HepG2 (cell line): ENCODE results near the gene CHAF1A. TPM values are rescaled to one million over a fixed set of nuclear protein-coding genes. Genes with fewer than 3 reads are reported as not detected.

Source experiments
- CEBPG ChIP-seq: IDR thresholded peaks from 2 replicates; pipeline ENCODE4 v1.6.1; 2016
- CREB1 ChIP-seq, 2 experiments: fragments of 450-650 bp in 1 of 2; IDR thresholded peaks; 2 replicates each; pipeline ENCODE4 v1.6.1; 2016 to 2017; ENCODE audit warnings: control low read depth in 1 of 2, mild to moderate bottlenecking in 1 of 2, missing compliant biosample characterization in 1 of 2, missing genetic modification characterization in 1 of 2
- HINFP ChIP-seq: sonication (generic); formaldehyde crosslinking; IDR thresholded peaks from 2 replicates; pipeline ENCODE4 v1.4.0; 2020; ENCODE audit warnings: low read depth, mild to moderate bottlenecking, missing genetic modification reagents
- HNRNPH1 ChIP-seq: fragments of 200-400 bp; formaldehyde crosslinking; optimal IDR thresholded peaks from 2 replicates; pipeline ENCODE3; 2017; ENCODE audit warnings: mild to moderate bottlenecking, low read depth, low read length
- MBNL3 ChIP-seq: fragments of 250-450 bp; sonication (Bioruptor Pico); conservative IDR thresholded peaks from 2 replicates; pipeline ENCODE4 v1.8.0; 2022; ENCODE audit warnings: mild to moderate bottlenecking, inconsistent platforms
- MXD3 ChIP-seq: IDR thresholded peaks from 2 replicates; pipeline ENCODE4 v1.6.1; 2016; ENCODE audit warnings: mild to moderate bottlenecking, missing biosample characterization, missing genetic modification reagents
- PLRG1 ChIP-seq: fragments of 450-650 bp; conservative IDR thresholded peaks from 2 replicates; pipeline ENCODE4 v1.6.1; 2016
- ZNF124 ChIP-seq: sonication (generic); formaldehyde crosslinking; IDR thresholded peaks from 2 replicates; pipeline ENCODE4 v1.4.0; 2020; ENCODE audit warnings: missing genetic modification reagents
- ZNF205 ChIP-seq: IDR thresholded peaks from 2 replicates; pipeline ENCODE4 v1.6.1; 2018; ENCODE audit warnings: missing biosample characterization, missing genetic modification reagents
- ZNF292 ChIP-seq: sonication (generic); formaldehyde crosslinking; IDR thresholded peaks from 2 replicates; pipeline ENCODE4 v1.8.1; 2022; ENCODE audit warnings: mild to moderate bottlenecking, low read depth, missing genetic modification reagents, borderline replicate concordance
- ZNF331 ChIP-seq: sonication (generic); formaldehyde crosslinking; IDR thresholded peaks from 2 replicates; pipeline ENCODE4 v1.4.0; 2020; ENCODE audit warnings: missing genetic modification reagents
- ZNF709 ChIP-seq: sonication (generic); formaldehyde crosslinking; IDR thresholded peaks from 2 replicates; pipeline ENCODE4 v1.5.0; 2020; ENCODE audit warnings: mild to moderate bottlenecking, missing genetic modification reagents
- polyA plus RNA-seq, 8 experiments: library from polyadenylated mRNA; depleted of rRNA in 3 of 8; stranded (reverse) in 7 of 8; unstranded in 1 of 8; fragments of >200 nt; fragmentation: Illumina TruSeq in 4 of 8; extraction: Trizol in 4 of 8; gene quantifications; 2 replicates each; pipeline versions ENCODE4 v1.2.1 to v1.2.3, GENCODE V29; 2011 to 2016; ENCODE audit warnings: low read depth in 4 of 8, missing spikeins in 1 of 8, mixed read lengths in 1 of 8; ENCODE audit not compliant: insufficient read depth in 1 of 8
- total RNA-seq, 5 experiments: library from RNA; depleted of rRNA; stranded (reverse); fragments of >200 nt; fragmentation: Illumina TruSeq; extraction: Trizol; gene quantifications; 2 replicates each; pipeline ENCODE4 v1.2.3, GENCODE V29; 2016; ENCODE audit warnings: low read depth in 1 of 5
- TF ChIP-seq, protein P1 (sequence below): sonication (generic); formaldehyde crosslinking; IDR thresholded peaks from 2 replicates; pipeline ENCODE4 v1.4.0; 2020; ENCODE audit warnings: mild to moderate bottlenecking, low read depth, missing genetic modification reagents
- TF ChIP-seq, protein P2 (sequence below): sonication (generic); formaldehyde crosslinking; IDR thresholded peaks from 2 replicates; pipeline ENCODE4 v1.5.0; 2020; ENCODE audit warnings: mild to moderate bottlenecking, missing genetic modification reagents, borderline replicate concordance
- TF ChIP-seq, protein P3 (sequence below): sonication (generic); formaldehyde crosslinking; IDR thresholded peaks from 2 replicates; pipeline ENCODE4 v1.5.1; 2020; ENCODE audit warnings: missing genetic modification reagents, mild to moderate bottlenecking, borderline replicate concordance

CHAF1A gene
- total and polyA plus RNA-seq, 2 of the 13 experiments (the other 11 are each of a cell fraction or from before 2014, with no cell fraction given): 11.0 to 34.8 TPM

DNA sequence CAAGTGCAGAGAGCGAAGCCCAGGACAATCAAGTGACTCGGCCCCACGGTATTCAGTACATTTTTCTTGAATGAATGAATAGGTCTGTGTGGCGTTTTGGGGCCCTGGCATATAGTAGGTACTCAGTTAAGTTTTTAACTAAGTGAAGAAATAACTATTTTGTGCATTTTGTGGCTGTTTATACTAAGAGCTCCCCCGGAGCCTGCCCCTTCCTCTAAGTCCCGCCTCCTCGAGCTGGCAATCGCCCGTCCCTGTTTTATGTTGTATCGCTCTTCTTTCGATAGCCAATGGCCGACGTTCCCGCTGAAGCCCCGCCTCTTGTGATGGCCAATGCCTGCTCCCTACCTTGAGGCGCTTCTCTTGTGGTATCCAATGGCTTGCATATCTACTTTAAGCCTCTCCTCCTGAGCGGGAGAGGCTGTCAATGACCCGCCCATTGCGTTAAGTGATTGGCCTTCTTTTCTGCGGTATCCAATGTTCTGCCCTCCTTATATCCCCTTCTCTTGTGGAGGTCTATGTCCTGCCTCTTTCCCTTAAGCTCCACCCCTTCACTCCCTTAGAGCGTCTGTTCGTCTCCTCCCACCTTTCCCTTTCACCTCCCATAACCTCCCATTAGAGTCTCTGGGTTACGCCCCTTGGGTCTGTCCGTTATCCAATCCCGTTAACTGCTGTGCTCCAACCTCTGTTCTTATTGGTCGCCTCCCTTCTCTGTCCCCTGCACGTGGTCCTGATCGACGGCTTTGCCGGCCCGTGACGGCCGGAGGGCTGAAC is 69.1 kb downstream of the CHAF1A start (continued):
- no peak for TF ChIP-seq MXD3 (CRISPR knock-in tag)
- TF ChIP-seq ZNF331 (CRISPR knock-in tag): no peak
- TF ChIP-seq HNRNPH1: no peak
- TF ChIP-seq HINFP (CRISPR knock-in tag): no peak
- TF ChIP-seq ZNF124 (CRISPR knock-in tag): no peak
- TF ChIP-seq, protein P1, sequence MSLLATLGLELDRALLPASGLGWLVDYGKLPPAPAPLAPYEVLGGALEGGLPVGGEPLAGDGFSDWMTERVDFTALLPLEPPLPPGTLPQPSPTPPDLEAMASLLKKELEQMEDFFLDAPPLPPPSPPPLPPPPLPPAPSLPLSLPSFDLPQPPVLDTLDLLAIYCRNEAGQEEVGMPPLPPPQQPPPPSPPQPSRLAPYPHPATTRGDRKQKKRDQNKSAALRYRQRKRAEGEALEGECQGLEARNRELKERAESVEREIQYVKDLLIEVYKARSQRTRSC (CRISPR knock-in tag): no peak
- TF ChIP-seq ZNF292 (CRISPR knock-in tag): no peak
- no peak for TF ChIP-seq MBNL3 (CRISPR knock-in tag)
- TF ChIP-seq, protein P2, sequence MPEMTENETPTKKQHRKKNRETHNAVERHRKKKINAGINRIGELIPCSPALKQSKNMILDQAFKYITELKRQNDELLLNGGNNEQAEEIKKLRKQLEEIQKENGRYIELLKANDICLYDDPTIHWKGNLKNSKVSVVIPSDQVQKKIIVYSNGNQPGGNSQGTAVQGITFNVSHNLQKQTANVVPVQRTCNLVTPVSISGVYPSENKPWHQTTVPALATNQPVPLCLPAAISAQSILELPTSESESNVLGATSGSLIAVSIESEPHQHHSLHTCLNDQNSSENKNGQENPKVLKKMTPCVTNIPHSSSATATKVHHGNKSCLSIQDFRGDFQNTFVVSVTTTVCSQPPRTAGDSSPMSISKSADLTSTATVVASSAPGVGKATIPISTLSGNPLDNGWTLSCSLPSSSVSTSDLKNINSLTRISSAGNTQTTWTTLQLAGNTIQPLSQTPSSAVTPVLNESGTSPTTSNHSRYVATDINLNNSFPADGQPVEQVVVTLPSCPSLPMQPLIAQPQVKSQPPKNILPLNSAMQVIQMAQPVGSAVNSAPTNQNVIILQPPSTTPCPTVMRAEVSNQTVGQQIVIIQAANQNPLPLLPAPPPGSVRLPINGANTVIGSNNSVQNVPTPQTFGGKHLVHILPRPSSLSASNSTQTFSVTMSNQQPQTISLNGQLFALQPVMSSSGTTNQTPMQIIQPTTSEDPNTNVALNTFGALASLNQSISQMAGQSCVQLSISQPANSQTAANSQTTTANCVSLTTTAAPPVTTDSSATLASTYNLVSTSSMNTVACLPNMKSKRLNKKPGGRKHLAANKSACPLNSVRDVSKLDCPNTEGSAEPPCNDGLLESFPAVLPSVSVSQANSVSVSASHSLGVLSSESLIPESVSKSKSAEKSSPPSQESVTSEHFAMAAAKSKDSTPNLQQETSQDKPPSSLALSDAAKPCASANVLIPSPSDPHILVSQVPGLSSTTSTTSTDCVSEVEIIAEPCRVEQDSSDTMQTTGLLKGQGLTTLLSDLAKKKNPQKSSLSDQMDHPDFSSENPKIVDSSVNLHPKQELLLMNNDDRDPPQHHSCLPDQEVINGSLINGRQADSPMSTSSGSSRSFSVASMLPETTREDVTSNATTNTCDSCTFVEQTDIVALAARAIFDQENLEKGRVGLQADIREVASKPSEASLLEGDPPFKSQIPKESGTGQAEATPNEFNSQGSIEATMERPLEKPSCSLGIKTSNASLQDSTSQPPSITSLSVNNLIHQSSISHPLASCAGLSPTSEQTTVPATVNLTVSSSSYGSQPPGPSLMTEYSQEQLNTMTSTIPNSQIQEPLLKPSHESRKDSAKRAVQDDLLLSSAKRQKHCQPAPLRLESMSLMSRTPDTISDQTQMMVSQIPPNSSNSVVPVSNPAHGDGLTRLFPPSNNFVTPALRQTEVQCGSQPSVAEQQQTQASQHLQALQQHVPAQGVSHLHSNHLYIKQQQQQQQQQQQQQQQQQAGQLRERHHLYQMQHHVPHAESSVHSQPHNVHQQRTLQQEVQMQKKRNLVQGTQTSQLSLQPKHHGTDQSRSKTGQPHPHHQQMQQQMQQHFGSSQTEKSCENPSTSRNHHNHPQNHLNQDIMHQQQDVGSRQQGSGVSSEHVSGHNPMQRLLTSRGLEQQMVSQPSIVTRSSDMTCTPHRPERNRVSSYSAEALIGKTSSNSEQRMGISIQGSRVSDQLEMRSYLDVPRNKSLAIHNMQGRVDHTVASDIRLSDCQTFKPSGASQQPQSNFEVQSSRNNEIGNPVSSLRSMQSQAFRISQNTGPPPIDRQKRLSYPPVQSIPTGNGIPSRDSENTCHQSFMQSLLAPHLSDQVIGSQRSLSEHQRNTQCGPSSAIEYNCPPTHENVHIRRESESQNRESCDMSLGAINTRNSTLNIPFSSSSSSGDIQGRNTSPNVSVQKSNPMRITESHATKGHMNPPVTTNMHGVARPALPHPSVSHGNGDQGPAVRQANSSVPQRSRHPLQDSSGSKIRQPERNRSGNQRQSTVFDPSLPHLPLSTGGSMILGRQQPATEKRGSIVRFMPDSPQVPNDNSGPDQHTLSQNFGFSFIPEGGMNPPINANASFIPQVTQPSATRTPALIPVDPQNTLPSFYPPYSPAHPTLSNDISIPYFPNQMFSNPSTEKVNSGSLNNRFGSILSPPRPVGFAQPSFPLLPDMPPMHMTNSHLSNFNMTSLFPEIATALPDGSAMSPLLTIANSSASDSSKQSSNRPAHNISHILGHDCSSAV (CRISPR knock-in tag): no peak
- TF ChIP-seq, protein P3, sequence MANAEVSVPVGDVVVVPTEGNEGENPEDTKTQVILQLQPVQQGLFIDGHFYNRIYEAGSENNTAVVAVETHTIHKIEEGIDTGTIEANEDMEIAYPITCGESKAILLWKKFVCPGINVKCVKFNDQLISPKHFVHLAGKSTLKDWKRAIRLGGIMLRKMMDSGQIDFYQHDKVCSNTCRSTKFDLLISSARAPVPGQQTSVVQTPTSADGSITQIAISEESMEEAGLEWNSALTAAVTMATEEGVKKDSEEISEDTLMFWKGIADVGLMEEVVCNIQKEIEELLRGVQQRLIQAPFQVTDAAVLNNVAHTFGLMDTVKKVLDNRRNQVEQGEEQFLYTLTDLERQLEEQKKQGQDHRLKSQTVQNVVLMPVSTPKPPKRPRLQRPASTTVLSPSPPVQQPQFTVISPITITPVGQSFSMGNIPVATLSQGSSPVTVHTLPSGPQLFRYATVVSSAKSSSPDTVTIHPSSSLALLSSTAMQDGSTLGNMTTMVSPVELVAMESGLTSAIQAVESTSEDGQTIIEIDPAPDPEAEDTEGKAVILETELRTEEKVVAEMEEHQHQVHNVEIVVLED (CRISPR knock-in tag): peak; percentile 18; the same call in 1 of the 2 replicates
- no peak for TF ChIP-seq CEBPG
- TF ChIP-seq PLRG1: no peak
- no peak for TF ChIP-seq ZNF709 (CRISPR knock-in tag)
- TF ChIP-seq ZNF205 (CRISPR knock-in tag): no peak
- TF ChIP-seq CREB1 (IDR thresholded peaks at IDR 0.05): peak; percentile 89
- TF ChIP-seq CREB1 (CRISPR knock-in tag; IDR thresholded peaks at IDR 0.05): peak; percentile 85
